OCI-LY7 (cell line): Measurements from ENCODE around the gene CRYGN. TPM values are rescaled to one million over a fixed set of nuclear protein-coding genes. Genes with fewer than 3 reads are reported as not detected.

Experiments
- BruUV-seq: library from RNA; stranded (reverse); fragments of 400-500 nt; replicated peaks from 2 replicates; lab custom pipeline; 2021; lab: Mats Ljungman, UMichigan
- CTCF ChIA-PET: fragments of 300-600 bp; sonication (Branson Sonifier 250); formaldehyde crosslinking; loops from one replicate; lab custom pipeline; 2022; ENCODE audit warnings: antibody characterized with exemption; ENCODE audit not compliant: unreplicated experiment; lab: Charles Lee
- POLR2A ChIA-PET: fragments of 300-600 bp; sonication (Branson Sonifier 250); formaldehyde crosslinking; loops from one replicate; lab custom pipeline; 2022; ENCODE audit warnings: antibody characterized with exemption; lab: Charles Lee
- DNase-seq: peaks from one replicate; pipeline ENCODE4 v3.0.0-alpha.2; 2015; ENCODE audit warnings: low spot score
- H2AFZ ChIP-seq: fragments of 200-600 bp; sonication (generic), shearing (Covaris generic); 2 replicates; pipeline ENCODE4 v1.6.1; 2014; ENCODE audit warnings: mild to moderate bottlenecking, antibody characterized with exemption, low read length, moderate library complexity
- H3K27ac ChIP-seq: fragments of 200-600 bp; sonication (generic); 2 replicates; pipeline ENCODE4 v1.5.1; 2014; ENCODE audit warnings: mixed run types, low read depth, mild to moderate bottlenecking, moderate library complexity, low read length, inconsistent platforms; ENCODE audit not compliant: poor library complexity, severe bottlenecking
- H3K36me3 ChIP-seq: fragments of 200-600 bp; sonication (generic); 2 replicates; pipeline ENCODE4 v1.6.1; 2014; ENCODE audit warnings: mild to moderate bottlenecking, antibody characterized with exemption, low read length, moderate library complexity, mixed read lengths; ENCODE audit not compliant: insufficient read depth
- H3K4me1 ChIP-seq: fragments of 200-600 bp; sonication (generic); 2 replicates; pipeline ENCODE4 v1.5.1; 2014; ENCODE audit warnings: mild to moderate bottlenecking, low read length; ENCODE audit not compliant: insufficient read depth, poor library complexity, severe bottlenecking
- H3K4me2 ChIP-seq: fragments of 200-600 bp; sonication (generic); 2 replicates; pipeline ENCODE4 v1.6.1; 2014; ENCODE audit warnings: mild to moderate bottlenecking, low read length
- H3K4me3 ChIP-seq: fragments of 200-600 bp; sonication (generic); 2 replicates; pipeline ENCODE4 v1.5.1; 2014; ENCODE audit warnings: mild to moderate bottlenecking, low read depth, low read length; ENCODE audit not compliant: poor library complexity, severe bottlenecking
- H3K79me2 ChIP-seq: fragments of 200-600 bp; sonication (generic); 2 replicates; pipeline ENCODE4 v1.6.1; 2016; ENCODE audit warnings: low read depth, mild to moderate bottlenecking, low read length, moderate library complexity, mixed read lengths; ENCODE audit not compliant: insufficient read depth
- H3K9me2 ChIP-seq: fragments of 200-600 bp; sonication (generic); 2 replicates; pipeline ENCODE4 v1.6.1; 2016; ENCODE audit warnings: mild to moderate bottlenecking, low read length, mixed read lengths; ENCODE audit not compliant: insufficient read depth
- H3K9me3 ChIP-seq: fragments of 200-600 bp; sonication (generic); 2 replicates; pipeline ENCODE4 v1.6.1; 2014; ENCODE audit warnings: mild to moderate bottlenecking, mixed run types, low read length, mixed read lengths
- H4K20me1 ChIP-seq: fragments of 200-600 bp; sonication (generic); 2 replicates; pipeline ENCODE4 v1.6.1; 2014; ENCODE audit warnings: mild to moderate bottlenecking, antibody characterized with exemption, low read length, moderate library complexity, mixed read lengths; ENCODE audit not compliant: insufficient read depth
- EZH2phosphoT487 ChIP-seq: fragments of 200-600 bp; sonication (generic); IDR thresholded peaks from 2 replicates; pipeline ENCODE4 v1.6.1; 2018; ENCODE audit warnings: low read depth, borderline replicate concordance, mild to moderate bottlenecking, mixed run types, antibody characterized with exemption, low read length, moderate library complexity, mixed read lengths
- intact Hi-C: fragments of 100-400 bp; cut with micrococcal nuclease; formaldehyde crosslinking; loops from one replicate; pipeline ENCODE4 v1.10.0; 2022; ENCODE audit not compliant: unreplicated experiment
- total RNA-seq, 2 experiments: library from RNA; depleted of rRNA in 1 of 2; stranded (reverse); fragments of >200 nt in 1 of 2; shearing (Covaris generic) in 1 of 2; gene quantifications; 2 replicates each; pipeline ENCODE4 v1.2.3, GENCODE V29; 2014 to 2022
- TF ChIP-seq, protein P1 (sequence below): fragments of 200-600 bp; sonication (generic); conservative IDR thresholded peaks from 2 replicates; pipeline ENCODE4 v1.5.1; 2014; ENCODE audit warnings: mild to moderate bottlenecking, antibody characterized with exemption, low read length, moderate library complexity, mixed read lengths

Gene CRYGN
- total RNA-seq, 2 experiments from 2014 or later, result 0.09 TPM; not detected in 1

DNA sequence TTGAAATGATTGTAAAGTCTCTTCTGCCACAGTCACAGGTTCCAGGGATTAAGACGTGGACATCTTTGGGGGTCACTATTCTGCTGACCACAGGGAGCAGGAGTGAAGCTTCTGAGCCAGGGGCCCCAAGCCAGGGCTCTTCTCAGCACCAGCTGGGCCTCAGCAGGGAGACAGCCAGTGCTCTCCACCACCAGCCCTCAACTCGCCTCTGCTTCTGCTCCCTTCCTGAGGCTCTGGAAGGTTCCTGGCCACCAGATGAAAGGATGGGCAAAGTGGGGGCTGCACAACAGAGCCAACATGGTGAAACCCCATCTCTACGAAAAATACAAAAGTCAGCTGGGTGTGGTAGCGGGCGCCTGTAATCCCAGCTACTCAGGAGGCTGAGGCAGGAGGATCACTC is 11.2 kb upstream of the CRYGN start:
- CTCF ChIA-PET, result no interaction called here
- POLR2A ChIA-PET, result interaction anchor here (0.6 to 0.7 kb wide), 2 partner anchors 11 to 310 kb away, joined by 3 to 5 read pairs; no protein-coding TSS in a partner anchor
- intact Hi-C loops, result no loop called here
- no TSS peak for BruUV-seq
- Histone ChIP-seq H3K4me2 (no peak overlapping the region), H3K4me3 (no peak overlapping the region), H3K79me2 (no peaks in the 10 kb centered on the region), H3K36me3 (no peaks in the 10 kb centered on the region), H3K9me2 (no peaks in the 10 kb centered on the region), H4K20me1 (no peaks in the 10 kb centered on the region), H3K9me3 (no peaks in the 10 kb centered on the region), H3K4me1 (no peaks in the 10 kb centered on the region), H3K27ac (no peak overlapping the region), H2AFZ (no peak overlapping the region)
- no peak for DNase-seq
- no peak for TF ChIP-seq EZH2phosphoT487
- TF ChIP-seq, protein P1, sequence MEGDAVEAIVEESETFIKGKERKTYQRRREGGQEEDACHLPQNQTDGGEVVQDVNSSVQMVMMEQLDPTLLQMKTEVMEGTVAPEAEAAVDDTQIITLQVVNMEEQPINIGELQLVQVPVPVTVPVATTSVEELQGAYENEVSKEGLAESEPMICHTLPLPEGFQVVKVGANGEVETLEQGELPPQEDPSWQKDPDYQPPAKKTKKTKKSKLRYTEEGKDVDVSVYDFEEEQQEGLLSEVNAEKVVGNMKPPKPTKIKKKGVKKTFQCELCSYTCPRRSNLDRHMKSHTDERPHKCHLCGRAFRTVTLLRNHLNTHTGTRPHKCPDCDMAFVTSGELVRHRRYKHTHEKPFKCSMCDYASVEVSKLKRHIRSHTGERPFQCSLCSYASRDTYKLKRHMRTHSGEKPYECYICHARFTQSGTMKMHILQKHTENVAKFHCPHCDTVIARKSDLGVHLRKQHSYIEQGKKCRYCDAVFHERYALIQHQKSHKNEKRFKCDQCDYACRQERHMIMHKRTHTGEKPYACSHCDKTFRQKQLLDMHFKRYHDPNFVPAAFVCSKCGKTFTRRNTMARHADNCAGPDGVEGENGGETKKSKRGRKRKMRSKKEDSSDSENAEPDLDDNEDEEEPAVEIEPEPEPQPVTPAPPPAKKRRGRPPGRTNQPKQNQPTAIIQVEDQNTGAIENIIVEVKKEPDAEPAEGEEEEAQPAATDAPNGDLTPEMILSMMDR, result no peak

DNA sequence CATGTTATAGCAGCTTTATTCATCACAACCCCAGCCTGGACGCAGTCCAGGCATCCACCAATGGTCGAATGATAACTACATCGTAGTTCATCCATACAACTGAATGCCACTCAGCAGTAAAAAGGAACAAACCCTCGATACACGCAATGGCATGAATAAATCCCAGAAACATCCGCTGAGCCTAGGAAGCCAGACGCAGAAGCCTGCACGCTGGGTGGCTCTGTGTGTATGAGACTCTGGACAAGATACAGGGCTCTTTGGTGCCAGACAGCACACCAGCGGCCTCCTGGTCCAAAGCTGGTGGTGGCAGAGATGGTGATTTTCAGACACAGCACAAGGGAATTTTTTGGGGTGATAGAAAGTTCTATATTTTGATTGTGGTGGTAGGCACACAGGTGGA is 10.0 kb upstream of the CRYGN start:
- Histone ChIP-seq H3K4me3 (no peak overlapping the region), H3K4me2 (no peak overlapping the region), H3K9me2 (no peaks in the 10 kb centered on the region), H3K4me1 (no peaks in the 10 kb centered on the region), H4K20me1 (no peaks in the 10 kb centered on the region), H2AFZ (no peak overlapping the region), H3K79me2 (no peaks in the 10 kb centered on the region), H3K36me3 (no peaks in the 10 kb centered on the region), H3K27ac (no peak overlapping the region), H3K9me3 (no peaks in the 10 kb centered on the region)
- BruUV-seq, result no TSS peak
- CTCF ChIA-PET, result no interaction called here
- TF ChIP-seq EZH2phosphoT487, result no peak
- TF ChIP-seq, protein P1, result no peak
- no peak for DNase-seq
- POLR2A ChIA-PET, result no interaction called here
- intact Hi-C loops, result loop anchor here (2.0 to 10.0 kb wide), 2 partner anchors 135 to 315 kb away; no protein-coding TSS in a partner anchor
